HepG2 (cell line): ENCODE measurements around the gene GCH1.
A peak's percentile ranks its signal among the peaks of the same experiment; 100 is the strongest.

Source experiments
- CBFB ChIP-seq: sonication (generic); formaldehyde crosslinking; IDR thresholded peaks from 2 replicates; pipeline ENCODE4 v1.4.0; 2020; ENCODE audit warnings: missing genetic modification reagents
- EP300 ChIP-seq, 3 experiments: sonication (generic) in 1 of 3; formaldehyde crosslinking in 1 of 3; IDR thresholded peaks; 2 replicates each; pipeline versions ENCODE4 v1.5.1 to v1.6.1; 2011 to 2020; ENCODE audit warnings: low read depth in 2 of 3, low read length in 2 of 3, borderline replicate concordance in 1 of 3, improper control_type of control experiment in 1 of 3, mild to moderate bottlenecking in 1 of 3, missing genetic modification reagents in 1 of 3, moderate library complexity in 1 of 3
- FOXJ3 ChIP-seq: sonication (generic); formaldehyde crosslinking; IDR thresholded peaks from 2 replicates; pipeline ENCODE4 v1.4.0; 2020; ENCODE audit warnings: missing genetic modification reagents, mild to moderate bottlenecking, borderline replicate concordance
- MTA1 ChIP-seq: sonication (generic); formaldehyde crosslinking; IDR thresholded peaks from 2 replicates; pipeline ENCODE4 v1.4.0; 2020; ENCODE audit warnings: missing genetic modification reagents, mild to moderate bottlenecking, borderline replicate concordance
- MYNN ChIP-seq: sonication (generic); formaldehyde crosslinking; IDR thresholded peaks from 2 replicates; pipeline ENCODE4 v1.4.0; 2020; ENCODE audit warnings: mild to moderate bottlenecking, low read depth, missing genetic modification reagents
- POLR2A ChIP-seq, 2 experiments: IDR thresholded peaks; 2 replicates each; pipeline ENCODE4 v1.6.1; 2011; ENCODE audit warnings: low read depth in 2 of 2, low read length in 2 of 2, mild to moderate bottlenecking in 1 of 2, moderate library complexity in 1 of 2; ENCODE audit not compliant: insufficient read depth in 1 of 2
- RAD21 ChIP-seq: fragments of 450-650 bp; formaldehyde crosslinking; IDR thresholded peaks from 2 replicates; pipeline ENCODE4 v1.5.0; 2020; ENCODE audit warnings: mild to moderate bottlenecking
- SP1 ChIP-seq, 2 experiments: fragments of 450-650 bp in 1 of 2; sonication (generic) in 1 of 2; formaldehyde crosslinking in 1 of 2; IDR thresholded peaks; 2 replicates each; pipeline versions ENCODE4 v1.4.0 to v1.6.1; 2016 to 2020; ENCODE audit warnings: missing genetic modification reagents in 1 of 2
- ZBTB21 ChIP-seq: sonication (generic); formaldehyde crosslinking; IDR thresholded peaks from 2 replicates; pipeline ENCODE4 v1.4.0; 2020; ENCODE audit warnings: missing genetic modification reagents
- TF ChIP-seq, protein P1 (sequence below): sonication (generic); formaldehyde crosslinking; IDR thresholded peaks from 2 replicates; pipeline ENCODE4 v1.4.0; 2020; ENCODE audit warnings: missing genetic modification reagents
- TF ChIP-seq, protein P2 (sequence below): sonication (generic); formaldehyde crosslinking; IDR thresholded peaks from 2 replicates; pipeline ENCODE4 v1.4.0; 2020; ENCODE audit warnings: missing genetic modification reagents, borderline replicate concordance
- TF ChIP-seq, protein P3 (sequence below), 2 experiments: IDR thresholded peaks; 2 replicates each; pipeline ENCODE4 v1.6.1; 2011 to 2012; ENCODE audit warnings: low read length in 2 of 2, borderline replicate concordance in 1 of 2, low read depth in 1 of 2, mild to moderate bottlenecking in 1 of 2, moderate library complexity in 1 of 2

DNA sequence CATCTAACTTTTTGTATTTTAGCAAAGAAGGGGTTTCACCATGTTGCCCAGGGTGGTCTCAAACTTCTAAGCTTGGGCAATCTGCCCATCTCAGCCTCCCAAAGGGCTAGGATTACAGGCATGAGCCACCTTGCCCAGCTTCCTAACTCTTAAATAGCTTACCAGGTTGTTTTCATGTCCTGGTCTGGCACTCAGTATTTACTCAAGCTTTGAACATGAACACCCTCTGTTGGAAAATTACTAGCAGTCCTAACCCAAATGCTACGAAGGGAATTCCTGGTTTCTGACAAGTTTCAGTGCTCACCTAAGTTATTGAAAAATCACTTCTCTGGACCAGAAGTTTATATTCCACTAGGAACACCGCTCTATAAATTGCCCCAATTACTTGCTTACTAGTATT is 32.5 kb upstream of the GCH1 start:
- TF ChIP-seq CBFB (no peak), POLR2A (IDR thresholded peaks at IDR 0.05; ENCODE audit: insufficient read depth in 1 of 2, low read depth in 2 of 2, low read length in 2 of 2) (no peak), MYNN (CRISPR knock-in tag) (no peak), MTA1 (CRISPR knock-in tag) (no peak), SP1 (IDR thresholded peaks at IDR 0.05) (no peak), SP1 (CRISPR knock-in tag; IDR thresholded peaks at IDR 0.05) (no peak), ZBTB21 (CRISPR knock-in tag) (no peak), EP300 (IDR thresholded peaks at IDR 0.05; ENCODE audit: low read depth in 2 of 2, low read length in 2 of 2) (peak in 1 of 2 experiments; percentile 47; a peak in 1 of 4 replicates), EP300 (CRISPR knock-in tag; IDR thresholded peaks at IDR 0.05; ENCODE audit: borderline replicate concordance) (no peak), RAD21 (CRISPR knock-in tag) (no peak), FOXJ3 (CRISPR knock-in tag) (no peak)
- TF ChIP-seq, protein P1, sequence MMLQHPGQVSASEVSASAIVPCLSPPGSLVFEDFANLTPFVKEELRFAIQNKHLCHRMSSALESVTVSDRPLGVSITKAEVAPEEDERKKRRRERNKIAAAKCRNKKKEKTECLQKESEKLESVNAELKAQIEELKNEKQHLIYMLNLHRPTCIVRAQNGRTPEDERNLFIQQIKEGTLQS (CRISPR knock-in tag) = no peak
- TF ChIP-seq, protein P2, sequence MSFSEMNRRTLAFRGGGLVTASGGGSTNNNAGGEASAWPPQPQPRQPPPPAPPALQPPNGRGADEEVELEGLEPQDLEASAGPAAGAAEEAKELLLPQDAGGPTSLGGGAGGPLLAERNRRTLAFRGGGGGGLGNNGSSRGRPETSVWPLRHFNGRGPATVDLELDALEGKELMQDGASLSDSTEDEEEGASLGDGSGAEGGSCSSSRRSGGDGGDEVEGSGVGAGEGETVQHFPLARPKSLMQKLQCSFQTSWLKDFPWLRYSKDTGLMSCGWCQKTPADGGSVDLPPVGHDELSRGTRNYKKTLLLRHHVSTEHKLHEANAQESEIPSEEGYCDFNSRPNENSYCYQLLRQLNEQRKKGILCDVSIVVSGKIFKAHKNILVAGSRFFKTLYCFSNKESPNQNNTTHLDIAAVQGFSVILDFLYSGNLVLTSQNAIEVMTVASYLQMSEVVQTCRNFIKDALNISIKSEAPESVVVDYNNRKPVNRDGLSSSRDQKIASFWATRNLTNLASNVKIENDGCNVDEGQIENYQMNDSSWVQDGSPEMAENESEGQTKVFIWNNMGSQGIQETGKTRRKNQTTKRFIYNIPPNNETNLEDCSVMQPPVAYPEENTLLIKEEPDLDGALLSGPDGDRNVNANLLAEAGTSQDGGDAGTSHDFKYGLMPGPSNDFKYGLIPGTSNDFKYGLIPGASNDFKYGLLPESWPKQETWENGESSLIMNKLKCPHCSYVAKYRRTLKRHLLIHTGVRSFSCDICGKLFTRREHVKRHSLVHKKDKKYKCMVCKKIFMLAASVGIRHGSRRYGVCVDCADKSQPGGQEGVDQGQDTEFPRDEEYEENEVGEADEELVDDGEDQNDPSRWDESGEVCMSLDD = no peak
- TF ChIP-seq, protein P3, sequence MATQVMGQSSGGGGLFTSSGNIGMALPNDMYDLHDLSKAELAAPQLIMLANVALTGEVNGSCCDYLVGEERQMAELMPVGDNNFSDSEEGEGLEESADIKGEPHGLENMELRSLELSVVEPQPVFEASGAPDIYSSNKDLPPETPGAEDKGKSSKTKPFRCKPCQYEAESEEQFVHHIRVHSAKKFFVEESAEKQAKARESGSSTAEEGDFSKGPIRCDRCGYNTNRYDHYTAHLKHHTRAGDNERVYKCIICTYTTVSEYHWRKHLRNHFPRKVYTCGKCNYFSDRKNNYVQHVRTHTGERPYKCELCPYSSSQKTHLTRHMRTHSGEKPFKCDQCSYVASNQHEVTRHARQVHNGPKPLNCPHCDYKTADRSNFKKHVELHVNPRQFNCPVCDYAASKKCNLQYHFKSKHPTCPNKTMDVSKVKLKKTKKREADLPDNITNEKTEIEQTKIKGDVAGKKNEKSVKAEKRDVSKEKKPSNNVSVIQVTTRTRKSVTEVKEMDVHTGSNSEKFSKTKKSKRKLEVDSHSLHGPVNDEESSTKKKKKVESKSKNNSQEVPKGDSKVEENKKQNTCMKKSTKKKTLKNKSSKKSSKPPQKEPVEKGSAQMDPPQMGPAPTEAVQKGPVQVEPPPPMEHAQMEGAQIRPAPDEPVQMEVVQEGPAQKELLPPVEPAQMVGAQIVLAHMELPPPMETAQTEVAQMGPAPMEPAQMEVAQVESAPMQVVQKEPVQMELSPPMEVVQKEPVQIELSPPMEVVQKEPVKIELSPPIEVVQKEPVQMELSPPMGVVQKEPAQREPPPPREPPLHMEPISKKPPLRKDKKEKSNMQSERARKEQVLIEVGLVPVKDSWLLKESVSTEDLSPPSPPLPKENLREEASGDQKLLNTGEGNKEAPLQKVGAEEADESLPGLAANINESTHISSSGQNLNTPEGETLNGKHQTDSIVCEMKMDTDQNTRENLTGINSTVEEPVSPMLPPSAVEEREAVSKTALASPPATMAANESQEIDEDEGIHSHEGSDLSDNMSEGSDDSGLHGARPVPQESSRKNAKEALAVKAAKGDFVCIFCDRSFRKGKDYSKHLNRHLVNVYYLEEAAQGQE (IDR thresholded peaks at IDR 0.05; ENCODE audit: borderline replicate concordance in 1 of 2, low read depth in 1 of 2, low read length in 2 of 2) = no peak
